GM13976 (cell line): ENCODE results near the gene BTG2.

ENCODE experiments used
- DNase-seq: peaks from one replicate; pipeline ENCODE4 v3.0.0; 2012; ENCODE audit warnings: low spot score
- in situ Hi-C: fragments of 300-500 bp; cut with MboI; formaldehyde crosslinking; loops from one replicate; pipeline ENCODE4 v1.12.0; 2022; ENCODE audit warnings: low sequenced_read_pairs, mixed read lengths, inconsistent platforms; ENCODE audit not compliant: unreplicated experiment
- TF ChIP-seq, protein P1 (sequence below): IDR thresholded peaks from 2 replicates; pipeline ENCODE4 v1.5.1; 2012; ENCODE audit warnings: borderline replicate concordance, mild to moderate bottlenecking; ENCODE audit not compliant: insufficient read depth; ENCODE audit errors: extremely low read depth, missing control alignments, control extremely low read depth

Gene BTG2

DNA sequence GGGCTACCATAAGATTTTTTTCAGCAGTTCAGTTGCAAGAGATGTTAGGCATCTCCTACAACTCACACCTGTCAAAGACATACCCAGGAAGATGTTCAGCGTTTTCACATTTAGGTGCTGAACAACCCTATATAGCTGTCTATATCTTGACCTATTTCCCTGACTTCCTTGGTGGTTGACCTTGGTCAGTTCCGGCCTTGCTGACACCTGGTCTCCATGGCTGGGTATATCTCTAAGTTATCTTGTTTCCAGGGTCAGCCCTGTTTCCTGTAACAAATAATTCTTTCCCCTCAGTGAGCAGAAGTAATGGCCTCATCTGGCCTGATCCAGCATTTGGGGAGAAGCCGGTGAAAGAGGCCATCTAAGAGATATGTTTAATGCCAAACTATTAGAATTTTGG, 2.4 kb upstream of the BTG2 start:
- in situ Hi-C loops = no loop called here
- TF ChIP-seq, protein P1, sequence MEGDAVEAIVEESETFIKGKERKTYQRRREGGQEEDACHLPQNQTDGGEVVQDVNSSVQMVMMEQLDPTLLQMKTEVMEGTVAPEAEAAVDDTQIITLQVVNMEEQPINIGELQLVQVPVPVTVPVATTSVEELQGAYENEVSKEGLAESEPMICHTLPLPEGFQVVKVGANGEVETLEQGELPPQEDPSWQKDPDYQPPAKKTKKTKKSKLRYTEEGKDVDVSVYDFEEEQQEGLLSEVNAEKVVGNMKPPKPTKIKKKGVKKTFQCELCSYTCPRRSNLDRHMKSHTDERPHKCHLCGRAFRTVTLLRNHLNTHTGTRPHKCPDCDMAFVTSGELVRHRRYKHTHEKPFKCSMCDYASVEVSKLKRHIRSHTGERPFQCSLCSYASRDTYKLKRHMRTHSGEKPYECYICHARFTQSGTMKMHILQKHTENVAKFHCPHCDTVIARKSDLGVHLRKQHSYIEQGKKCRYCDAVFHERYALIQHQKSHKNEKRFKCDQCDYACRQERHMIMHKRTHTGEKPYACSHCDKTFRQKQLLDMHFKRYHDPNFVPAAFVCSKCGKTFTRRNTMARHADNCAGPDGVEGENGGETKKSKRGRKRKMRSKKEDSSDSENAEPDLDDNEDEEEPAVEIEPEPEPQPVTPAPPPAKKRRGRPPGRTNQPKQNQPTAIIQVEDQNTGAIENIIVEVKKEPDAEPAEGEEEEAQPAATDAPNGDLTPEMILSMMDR = no peak
- DNase-seq = no peak

DNA sequence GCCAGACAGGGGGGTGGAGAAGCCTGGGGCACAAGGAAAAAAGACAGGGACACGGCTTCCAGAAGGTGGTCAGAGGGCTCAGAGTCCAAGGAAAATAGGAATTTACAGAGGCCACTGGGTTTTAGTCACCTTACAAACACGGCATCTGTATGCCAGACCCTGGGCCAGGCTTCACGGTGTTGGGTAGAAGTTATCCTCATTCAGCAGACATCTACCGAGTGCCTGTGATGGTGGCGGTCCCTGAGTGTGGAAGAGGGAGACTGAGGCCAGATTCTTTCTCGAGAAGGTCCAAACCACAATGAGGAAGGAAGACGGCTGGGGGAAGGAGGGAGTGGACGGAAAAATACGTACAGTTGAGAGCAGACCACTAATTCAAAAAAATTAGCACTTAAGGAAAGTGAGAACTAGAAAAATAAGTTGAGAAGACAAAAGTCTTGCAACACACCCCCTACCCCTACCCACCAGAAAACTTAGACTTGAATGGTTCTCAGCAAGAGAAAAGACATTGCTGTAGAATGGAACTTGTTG, 864 bp upstream of the BTG2 start:
- DNase-seq = no peak
- TF ChIP-seq, protein P1 = no peak
- in situ Hi-C loops = no loop called here

DNA sequence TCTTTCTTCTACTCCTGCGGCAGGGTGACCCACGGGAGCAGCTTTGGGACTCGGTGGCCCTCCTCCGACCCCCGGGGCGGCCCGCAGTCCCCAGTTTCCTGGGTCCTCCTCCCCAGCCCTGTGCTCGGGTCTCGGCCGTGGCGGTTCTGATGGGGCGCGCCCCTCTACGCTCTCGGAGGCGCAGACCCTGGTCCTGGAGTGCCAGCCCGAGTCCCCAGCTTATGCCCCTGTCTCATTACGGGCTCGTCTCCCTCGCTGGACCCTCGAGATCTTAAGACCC, 430 bp downstream of the BTG2 start:
- no peak for DNase-seq
- TF ChIP-seq, protein P1 = no peak
- in situ Hi-C loops = no loop called here

DNA sequence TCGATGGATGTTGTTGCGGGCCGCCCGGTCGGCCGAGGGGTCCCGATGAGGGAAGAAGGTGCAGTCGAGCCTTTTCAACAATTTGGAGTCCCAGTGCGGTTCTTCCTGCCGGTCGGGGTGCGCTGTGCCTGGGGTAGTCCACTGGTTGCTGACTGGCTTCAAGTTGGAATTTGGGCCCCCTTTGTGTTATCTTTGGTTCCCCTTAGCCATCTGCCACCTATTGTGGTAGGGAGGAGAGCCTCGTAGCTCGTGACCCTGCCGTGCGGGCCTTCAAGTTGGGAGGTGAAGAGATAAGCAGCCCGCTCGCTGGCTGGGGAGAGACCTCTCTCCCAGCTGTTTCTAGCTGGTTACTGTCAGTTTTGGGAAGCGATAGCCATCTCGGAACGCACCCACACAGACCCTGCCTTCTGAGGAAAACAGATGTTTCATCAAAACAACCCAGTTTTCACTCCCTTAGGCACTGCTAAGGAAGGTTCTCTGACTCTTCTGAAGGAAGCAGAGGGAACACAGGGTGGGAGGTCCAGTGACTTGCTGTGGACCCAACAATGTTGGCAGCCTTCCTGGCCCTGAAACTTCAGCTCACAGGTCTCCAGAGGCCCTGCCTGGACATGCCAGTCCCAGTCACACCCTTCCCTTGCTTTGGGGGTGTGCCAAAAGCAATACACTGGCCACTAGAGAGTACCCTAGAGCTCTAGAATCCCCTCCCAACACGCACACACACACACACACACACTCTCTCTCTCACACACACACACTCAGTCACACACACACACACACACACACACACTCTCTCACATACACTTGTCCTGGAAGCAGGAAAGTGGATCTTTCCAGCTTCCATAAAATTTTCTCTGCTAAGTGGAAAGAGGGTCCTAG, 1.0 kb downstream of the BTG2 start:
- TF ChIP-seq, protein P1 = no peak
- in situ Hi-C loops = no loop called here
- peak; percentile 67 for DNase-seq

DNA sequence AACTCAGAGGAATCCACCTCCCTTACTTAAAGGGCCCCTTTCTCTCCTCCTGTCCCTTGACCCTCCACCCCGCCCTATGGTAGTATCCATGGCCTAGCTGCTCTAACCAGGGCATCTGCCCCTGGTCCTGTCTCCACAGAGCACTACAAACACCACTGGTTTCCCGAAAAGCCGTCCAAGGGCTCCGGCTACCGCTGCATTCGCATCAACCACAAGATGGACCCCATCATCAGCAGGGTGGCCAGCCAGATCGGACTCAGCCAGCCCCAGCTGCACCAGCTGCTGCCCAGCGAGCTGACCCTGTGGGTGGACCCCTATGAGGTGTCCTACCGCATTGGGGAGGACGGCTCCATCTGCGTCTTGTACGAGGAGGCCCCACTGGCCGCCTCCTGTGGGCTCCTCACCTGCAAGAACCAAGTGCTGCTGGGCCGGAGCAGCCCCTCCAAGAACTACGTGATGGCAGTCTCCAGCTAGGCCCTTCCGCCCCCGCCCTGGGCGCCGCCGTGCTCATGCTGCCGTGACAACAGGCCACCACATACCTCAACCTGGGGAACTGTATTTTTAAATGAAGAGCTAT, 1.7 kb downstream of the BTG2 start:
- TF ChIP-seq, protein P1 = no peak
- no peak for DNase-seq
- in situ Hi-C loops = no loop called here

DNA sequence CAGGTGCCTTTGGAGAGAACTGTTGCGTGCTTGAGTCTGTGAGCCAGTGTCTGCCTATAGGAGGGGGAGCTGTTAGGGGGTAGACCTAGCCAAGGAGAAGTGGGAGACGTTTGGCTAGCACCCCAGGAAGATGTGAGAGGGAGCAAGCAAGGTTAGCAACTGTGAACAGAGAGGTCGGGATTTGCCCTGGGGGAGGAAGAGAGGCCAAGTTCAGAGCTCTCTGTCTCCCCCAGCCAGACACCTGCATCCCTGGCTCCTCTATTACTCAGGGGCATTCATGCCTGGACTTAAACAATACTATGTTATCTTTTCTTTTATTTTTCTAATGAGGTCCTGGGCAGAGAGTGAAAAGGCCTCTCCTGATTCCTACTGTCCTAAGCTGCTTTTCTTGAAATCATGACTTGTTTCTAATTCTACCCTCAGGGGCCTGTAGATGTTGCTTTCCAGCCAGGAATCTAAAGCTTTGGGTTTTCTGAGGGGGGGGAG, 2.4 kb downstream of the BTG2 start:
- TF ChIP-seq, protein P1 = no peak
- in situ Hi-C loops = no loop called here

More for the DNA sequence above, 2.4 kb downstream of the BTG2 start:
- no peak for DNase-seq
